Tibial artery (tissue), 4 donors: ENCODE measurements around the gene SMAD3.
A peak's percentile ranks its signal among the peaks of the same experiment; 100 is the strongest.

ENCODE experiments used
- DNase-seq, 2 donors: peaks; one replicate each; pipeline ENCODE4 v3.0.0-alpha.2; 2019
- H3K27ac ChIP-seq, 2 donors: fragments of 200-600 bp; sonication (generic) in 1 of 2; 1 replicate in 1 of 2; 2 replicates in 1 of 2; pipeline ENCODE4 v1.5.1; 2018 to 2019; ENCODE audit warnings: mild to moderate bottlenecking in 1 of 2
- H3K27me3 ChIP-seq, 2 donors: fragments of 200-600 bp; sonication (generic) in 1 of 2; one replicate each; pipeline versions ENCODE4 v1.5.1 to v1.6.0; 2016 to 2019
- H3K36me3 ChIP-seq, 3 donors: fragments of 200-600 bp; sonication (generic) in 2 of 3; one replicate each; pipeline ENCODE4 v1.5.1; 2016 to 2019; ENCODE audit warnings: mild to moderate bottlenecking in 2 of 3
- H3K4me1 ChIP-seq, 4 donors: fragments of 200-600 bp; sonication (generic) in 2 of 4; 1 replicate in 3 of 4; 2 replicates in 1 of 4; pipeline ENCODE4 v1.5.1; 2016 to 2019
- H3K4me3 ChIP-seq, 2 donors: fragments of 200-600 bp; sonication (generic) in 1 of 2; 1 replicate in 1 of 2; 2 replicates in 1 of 2; pipeline ENCODE4 v1.5.1; 2018 to 2019; ENCODE audit warnings: mild to moderate bottlenecking in 2 of 2
- H3K9me3 ChIP-seq, 3 donors: fragments of 200-600 bp; sonication (generic) in 1 of 3; one replicate each; pipeline ENCODE4 v1.5.1; 2016 to 2019
- CTCF ChIP-seq, 2 experiments: fragments of 200-600 bp in 1 of 2; fragments of 450-650 bp in 1 of 2; IDR thresholded peaks; one replicate each; pipeline ENCODE4 v1.5.1; 2017 to 2019; ENCODE audit warnings: antibody characterized with exemption in 2 of 2, mild to moderate bottlenecking in 1 of 2, moderate library complexity in 1 of 2
- intact Hi-C: fragments of 100-400 bp; cut with DNase I; formaldehyde crosslinking; loops from one replicate; pipeline ENCODE4 v1.15.0; 2023; ENCODE audit warnings: low total_unique reads

The SMAD3 gene

GRCh38 chr15:67198157-67198754 is 132.9 kb downstream of the SMAD3 start:
- Histone ChIP-seq H3K4me1 (peaks cover 0 to 72% (median 39%) of the 10 kb centered on the region in 4 donors), H3K27me3 (no peaks in the 10 kb centered on the region), H3K4me3 (no peak overlapping the region), H3K27ac (no peak overlapping the region), H3K9me3 (no peaks in the 10 kb centered on the region), H3K36me3 (peaks cover 0 to 11% (median 8%) of the 10 kb centered on the region in 3 donors)
- TF ChIP-seq CTCF (IDR thresholded peaks at IDR 0.05) = no peak
- intact Hi-C loops = no loop called here
- no peak for DNase-seq

DNA sequence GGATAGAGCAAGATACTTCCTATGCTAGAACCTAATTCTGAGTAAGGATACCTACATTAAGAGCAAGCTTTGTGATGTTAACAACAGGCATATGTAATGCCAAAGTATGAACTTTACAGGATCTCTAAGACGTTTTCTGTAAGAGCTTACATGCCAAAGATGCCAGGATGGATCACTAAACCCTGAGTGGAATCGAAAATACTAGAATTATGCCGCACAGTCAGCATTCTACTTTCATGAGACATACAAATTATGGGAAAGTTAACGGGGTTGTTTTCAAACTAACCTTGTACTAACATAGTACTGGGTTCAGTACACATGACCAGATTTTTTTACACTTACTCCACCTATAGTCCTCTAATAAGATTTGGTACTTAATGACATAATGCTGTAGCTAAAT is 134.0 kb downstream of the SMAD3 start:
- intact Hi-C loops = no loop called here
- peaks cover 0 to 60% (median 28%) of the 10 kb centered on the region in 4 donors for H3K4me1 ChIP-seq
- no peak for DNase-seq
- no peak overlapping the region for H3K4me3 ChIP-seq
- no peaks in the 10 kb centered on the region for H3K27me3 ChIP-seq
- no peaks in the 10 kb centered on the region for H3K9me3 ChIP-seq
- H3K27ac ChIP-seq = peak overlapping the region; percentile 39 to 48
- no peak for TF ChIP-seq CTCF (IDR thresholded peaks at IDR 0.05)
- H3K36me3 ChIP-seq = peaks cover 0 to 14% (median 13%) of the 10 kb centered on the region in 3 donors

DNA sequence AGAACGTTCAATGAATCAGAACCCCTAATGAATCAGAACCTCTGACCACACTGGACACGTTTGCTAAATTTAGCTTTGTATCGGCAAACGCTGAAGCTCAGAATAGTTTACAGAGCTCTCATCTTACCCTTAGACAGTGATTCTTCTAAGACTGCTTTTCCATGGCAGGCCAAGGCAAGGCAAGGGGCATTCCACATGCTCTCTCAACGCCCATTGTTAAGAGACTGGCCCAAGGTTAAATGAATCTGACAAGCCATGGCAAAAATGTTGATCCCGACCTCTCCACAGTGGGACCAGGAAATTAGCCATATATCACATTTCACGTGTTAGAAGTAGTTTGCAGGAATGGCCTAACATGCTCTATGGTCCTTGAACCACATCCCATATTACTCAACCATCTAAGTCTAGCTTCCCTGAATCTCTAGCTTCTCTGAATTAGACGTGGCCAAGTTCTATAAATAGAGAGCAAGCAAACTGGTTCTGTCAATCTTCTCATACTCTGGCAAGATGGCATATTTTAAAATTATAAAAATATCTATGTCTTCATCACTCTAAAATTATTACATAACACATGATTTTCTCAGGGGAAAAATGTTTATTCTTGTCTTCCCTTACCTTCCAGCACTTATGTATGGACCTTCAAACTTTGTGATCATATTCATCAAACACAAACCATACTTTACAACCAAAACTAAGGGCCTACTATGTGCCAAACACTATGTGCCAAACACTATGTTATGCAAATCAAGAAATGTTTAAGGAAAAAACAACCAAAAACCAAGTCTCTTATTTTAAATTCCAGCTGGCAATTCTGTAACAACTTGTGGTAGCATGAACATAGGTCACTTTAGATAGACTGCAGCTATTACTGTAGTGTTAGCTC is 134.7 kb downstream of the SMAD3 start:
- intact Hi-C loops = no loop called here
- no peaks in the 10 kb centered on the region for H3K9me3 ChIP-seq

GRCh38 chr15:67201136-67201535 is 135.7 kb downstream of the SMAD3 start:
- intact Hi-C loops = no loop called here
- no peaks in the 10 kb centered on the region for H3K27me3 ChIP-seq
- H3K4me1 ChIP-seq = peaks cover 0 to 48% (median 19%) of the 10 kb centered on the region in 4 donors
- peaks cover 0 to 20% (median 18%) of the 10 kb centered on the region in 3 donors for H3K36me3 ChIP-seq
- no peak overlapping the region for H3K4me3 ChIP-seq
- no peak for TF ChIP-seq CTCF (IDR thresholded peaks at IDR 0.05)
- H3K9me3 ChIP-seq = no peaks in the 10 kb centered on the region
- peak overlapping the region in 1 of 2 donors; percentile 48 for H3K27ac ChIP-seq
- DNase-seq = no peak

More for the DNA sequence above, 134.7 kb downstream of the SMAD3 start:
- no peak for DNase-seq
- TF ChIP-seq CTCF (IDR thresholded peaks at IDR 0.05) = no peak
- peak overlapping the region; percentile 48 to 58 for H3K27ac ChIP-seq
- no peak overlapping the region for H3K4me3 ChIP-seq
- peaks cover 0 to 14% (median 13%) of the 10 kb centered on the region in 3 donors for H3K36me3 ChIP-seq
- H3K4me1 ChIP-seq = peaks cover 0 to 53% (median 21%) of the 10 kb centered on the region in 4 donors
- H3K27me3 ChIP-seq = no peaks in the 10 kb centered on the region

GRCh38 chr15:67202091-67202490 is 136.7 kb downstream of the SMAD3 start:
- peaks cover 0 to 47% (median 16%) of the 10 kb centered on the region in 4 donors for H3K4me1 ChIP-seq
- DNase-seq = no peak
- peaks cover 0 to 29% (median 18%) of the 10 kb centered on the region in 3 donors for H3K36me3 ChIP-seq
- H3K27me3 ChIP-seq = no peaks in the 10 kb centered on the region
- H3K27ac ChIP-seq = peak overlapping the region in 1 of 2 donors; percentile 12
- no peaks in the 10 kb centered on the region for H3K9me3 ChIP-seq
- TF ChIP-seq CTCF (IDR thresholded peaks at IDR 0.05) = no peak
- no peak overlapping the region for H3K4me3 ChIP-seq
- intact Hi-C loops = no loop called here
